IMR-90 (cell line): ENCODE results near the gene TSSK3. TPM values are rescaled to one million over a fixed set of nuclear protein-coding genes. Genes with fewer than 3 reads are reported as not detected.

ENCODE experiments used
- ATAC-seq: fragments of 200-7000 bp; cut with Tn5 transposase; 2 replicates; pipeline ENCODE4 v1.9.1; 2020; ENCODE audit warnings: low read depth, mild to moderate bottlenecking, moderate library complexity
- BruUV-seq: library from RNA; stranded (reverse); fragments of 400-500 nt; replicated peaks from 2 replicates; lab custom pipeline; 2021; lab: Mats Ljungman, UMichigan
- CTCF ChIA-PET: fragments of 300-600 bp; formaldehyde crosslinking; extraction: SDS; loops from one replicate; lab custom pipeline; 2021; ENCODE audit warnings: antibody characterized with exemption; lab: Yijun Ruan, JAX
- POLR2A ChIA-PET: fragments of 300-600 bp; sonication (Branson Sonifier 250); formaldehyde crosslinking; loops from one replicate; lab custom pipeline; 2022; ENCODE audit warnings: antibody characterized with exemption; ENCODE audit not compliant: unreplicated experiment; lab: Charles Lee
- DNase-seq: peaks from one replicate; pipeline ENCODE4 v3.0.0; 2013
- H2AFZ ChIP-seq: replicated peaks from 2 replicates; pipeline ENCODE3; 2013; ENCODE audit warnings: low read length, mild to moderate bottlenecking; ENCODE audit not compliant: poor library complexity
- H2AK5ac ChIP-seq: 2 replicates; pipeline ENCODE4 v1.6.1; 2013; ENCODE audit warnings: low read depth, low read length, inconsistent platforms
- H2AK9ac ChIP-seq: replicated peaks from 2 replicates; pipeline ENCODE3; 2013; ENCODE audit warnings: mild to moderate bottlenecking, low read depth, low read length, moderate library complexity; ENCODE audit not compliant: poor library complexity
- H2BK120ac ChIP-seq: 2 replicates; pipeline ENCODE4 v1.6.1; 2013; ENCODE audit warnings: low read depth, low read length, inconsistent platforms
- H2BK15ac ChIP-seq: 3 replicates; pipeline ENCODE4 v1.6.1; 2013; ENCODE audit warnings: low read depth, low read length, inconsistent platforms
- H2BK20ac ChIP-seq: 2 replicates; pipeline ENCODE4 v1.6.1; 2013; ENCODE audit warnings: low read depth, mild to moderate bottlenecking, inconsistent platforms, low read length, moderate library complexity
- H2BK5ac ChIP-seq: 2 replicates; pipeline ENCODE4 v1.6.1; 2013; ENCODE audit warnings: mild to moderate bottlenecking, low read depth, low read length, inconsistent platforms; ENCODE audit not compliant: poor library complexity, severe bottlenecking
- H3K14ac ChIP-seq: replicated peaks from 2 replicates; pipeline ENCODE4 v1.6.1; 2013; ENCODE audit warnings: low read depth, low read length, inconsistent platforms
- H3K18ac ChIP-seq: 2 replicates; pipeline ENCODE4 v1.6.1; 2013; ENCODE audit warnings: low read depth, low read length, control low read depth
- H3K23ac ChIP-seq: 2 replicates; pipeline ENCODE4 v1.6.1; 2013; ENCODE audit warnings: low read depth, low read length, inconsistent platforms
- H3K27ac ChIP-seq: 2 replicates; pipeline ENCODE4 v1.5.1; 2013; ENCODE audit warnings: mild to moderate bottlenecking, control low read depth, low read length; ENCODE audit not compliant: insufficient read depth
- H3K27me3 ChIP-seq: 2 replicates; pipeline ENCODE4 v1.6.1; 2013; ENCODE audit warnings: low read length; ENCODE audit not compliant: control insufficient read depth, insufficient read depth
- H3K36me3 ChIP-seq: 2 replicates; pipeline ENCODE4 v1.6.1; 2013; ENCODE audit warnings: low read length, mixed read lengths; ENCODE audit not compliant: control insufficient read depth, insufficient read depth
- H3K4ac ChIP-seq: 2 replicates; pipeline ENCODE4 v1.6.1; 2013; ENCODE audit warnings: low read depth, low read length, inconsistent platforms
- H3K4me1 ChIP-seq: 2 replicates; pipeline ENCODE4 v1.6.1; 2013; ENCODE audit warnings: low read length, mixed read lengths; ENCODE audit not compliant: control insufficient read depth, insufficient read depth
- H3K4me2 ChIP-seq: 2 replicates; pipeline ENCODE4 v1.6.1; 2013; ENCODE audit warnings: low read depth, mild to moderate bottlenecking, control low read depth, low read length, moderate library complexity
- H3K4me3 ChIP-seq: 2 replicates; pipeline ENCODE4 v1.5.1; 2013; ENCODE audit warnings: low read depth, mild to moderate bottlenecking, control low read depth, low read length, moderate library complexity; ENCODE audit not compliant: insufficient read depth
- H3K56ac ChIP-seq: 2 replicates; pipeline ENCODE4 v1.6.1; 2013; ENCODE audit warnings: low read length, inconsistent platforms; ENCODE audit not compliant: insufficient read depth; ENCODE audit errors: extremely low read depth
- H3K79me1 ChIP-seq, 2 experiments: 2 replicates each; pipeline ENCODE4 v1.6.1; 2013; ENCODE audit warnings: low read length in 2 of 2, inconsistent platforms in 1 of 2, low read depth in 1 of 2
- H3K9ac ChIP-seq: 2 replicates; pipeline ENCODE4 v1.6.1; 2013; ENCODE audit warnings: low read depth, low read length, control low read depth
- H3K9me1 ChIP-seq: 2 replicates; pipeline ENCODE4 v1.6.1; 2013; ENCODE audit warnings: low read length, inconsistent platforms; ENCODE audit not compliant: insufficient read depth
- H3K9me3 ChIP-seq: 2 replicates; pipeline ENCODE4 v1.6.1; 2013; ENCODE audit warnings: low read length; ENCODE audit not compliant: control insufficient read depth, insufficient read depth
- H4K20me1 ChIP-seq: 2 replicates; pipeline ENCODE4 v1.6.1; 2013; ENCODE audit warnings: low read length, inconsistent platforms; ENCODE audit not compliant: insufficient read depth
- H4K5ac ChIP-seq: 2 replicates; pipeline ENCODE4 v1.6.1; 2013; ENCODE audit warnings: mild to moderate bottlenecking, low read depth, low read length, control low read depth
- H4K8ac ChIP-seq, 2 experiments: 2 replicates each; pipeline ENCODE4 v1.6.1; 2013; ENCODE audit warnings: low read depth in 2 of 2, low read length in 2 of 2, control low read depth in 1 of 2, inconsistent platforms in 1 of 2
- H4K91ac ChIP-seq: 2 replicates; pipeline ENCODE4 v1.6.1; 2013; ENCODE audit warnings: low read depth, low read length, inconsistent platforms; ENCODE audit not compliant: insufficient read depth
- CTCF ChIP-seq: conservative IDR thresholded peaks from 2 replicates; pipeline ENCODE4 v1.5.1; 2012; ENCODE audit warnings: mild to moderate bottlenecking, low read depth, low read length, improper control_type of control experiment
- ELK1 ChIP-seq: fragments of 150-350 bp; IDR thresholded peaks from 2 replicates; pipeline ENCODE4 v1.6.1; 2016; ENCODE audit warnings: low read depth, mild to moderate bottlenecking, low read length, moderate library complexity, borderline replicate concordance
- FOS ChIP-seq: fragments of 150-350 bp; IDR thresholded peaks from 2 replicates; pipeline ENCODE4 v1.6.1; 2016; ENCODE audit warnings: low read depth, low read length
- MAFK ChIP-seq: IDR thresholded peaks from 2 replicates; pipeline ENCODE4 v1.6.1; 2012; ENCODE audit warnings: low read depth, low read length, improper control_type of control experiment
- MAZ ChIP-seq: IDR thresholded peaks from 2 replicates; pipeline ENCODE4 v1.6.1; 2012; ENCODE audit warnings: low read depth, mild to moderate bottlenecking, low read length, improper control_type of control experiment, moderate library complexity, borderline replicate concordance
- MXI1 ChIP-seq: IDR thresholded peaks from 2 replicates; pipeline ENCODE4 v1.6.1; 2012; ENCODE audit warnings: low read depth, mild to moderate bottlenecking, low read length, moderate library complexity, borderline replicate concordance
- NFE2L2 ChIP-seq: fragments of 150-350 bp; IDR thresholded peaks from 2 replicates; pipeline ENCODE4 v1.6.1; 2016; ENCODE audit warnings: low read depth, mild to moderate bottlenecking, low read length
- POLR2A ChIP-seq: IDR thresholded peaks from 2 replicates; pipeline ENCODE4 v1.6.1; 2012; ENCODE audit warnings: mild to moderate bottlenecking, low read depth, low read length
- RAD21 ChIP-seq: IDR thresholded peaks from 2 replicates; pipeline ENCODE4 v1.6.1; 2012; ENCODE audit warnings: low read length, improper control_type of control experiment
- RCOR1 ChIP-seq: IDR thresholded peaks from 2 replicates; pipeline ENCODE4 v1.6.1; 2012; ENCODE audit warnings: mild to moderate bottlenecking, low read length, improper control_type of control experiment; ENCODE audit not compliant: insufficient replicate concordance
- RFX5 ChIP-seq: IDR thresholded peaks from 2 replicates; pipeline ENCODE4 v1.8.0; 2012; ENCODE audit warnings: low read depth, mild to moderate bottlenecking, low read length, moderate library complexity
- SMC3 ChIP-seq: fragments of 150-350 bp; IDR thresholded peaks from 2 replicates; pipeline ENCODE4 v1.6.1; 2016; ENCODE audit warnings: low read depth, mild to moderate bottlenecking, antibody characterized with exemption, low read length, moderate library complexity
- WGBS, 2 experiments: methylation state at CpG; one replicate each; pipeline versions ENCODE4 v1.1.5 to v1.1.7; 2013; ENCODE audit warnings: missing lambda C conversion rate in 2 of 2; ENCODE audit not compliant: insufficient read length in 1 of 2; ENCODE audit errors: extremely low coverage in 2 of 2; 5-methylcytosine and 5-hydroxymethylcytosine counted together
- dilution Hi-C: fragments of 300-500 bp; cut with HindIII; formaldehyde crosslinking; loops from one replicate; pipeline ENCODE4 v1.14.3; 2018; ENCODE audit warnings: low sequenced_read_pairs; ENCODE audit not compliant: unreplicated experiment
- in situ Hi-C: fragments of 300-500 bp; cut with MboI; formaldehyde crosslinking; loops from 3 replicates; pipeline ENCODE4 v1.14.3; 2019; ENCODE audit warnings: low sequenced_read_pairs, inconsistent platforms, mixed read lengths
- intact Hi-C: fragments of 100-400 bp; cut with micrococcal nuclease; formaldehyde crosslinking; loops from 2 replicates; pipeline ENCODE4 v1.10.0; 2022
- polyA plus RNA-seq, 3 experiments: library from polyadenylated mRNA; depleted of rRNA; stranded (reverse); fragments of >200 nt; gene quantifications; 2 replicates each; pipeline ENCODE4 v1.2.3, GENCODE V29; 2012; ENCODE audit warnings: low replicate concordance in 1 of 3
- total RNA-seq: library from RNA; depleted of rRNA; stranded (reverse); fragments of >200 nt; gene quantifications from 2 replicates; pipeline ENCODE4 v1.2.3, GENCODE V29; 2012

TSSK3 gene
- total and polyA plus RNA-seq, 2 of the 4 experiments (the other 2 are of a cell fraction), result 0.96 TPM; not detected in 1

GRCh38 chr1:32351399-32352238, 10.7 kb upstream of the TSSK3 start (continued):
- TF ChIP-seq MAZ (peak; percentile 82; the same call in 1 of the 2 replicates), RAD21 (0 out of 2 replicates have a peak, but pooled peaks have one; percentile 12), RFX5 (no peak)

- Histone ChIP-seq H3K4me3 (peak overlapping the region; percentile 56), H3K27me3 (no peaks in the 10 kb centered on the region), H2AFZ (peak overlapping the region; percentile 92), H4K5ac (peak overlapping the region; percentile 76), H2AK9ac (peak overlapping the region; percentile 94), H3K56ac (peak overlapping the region; percentile 38; the same call in 1 of the 2 replicates), H3K79me1 (peaks cover 8 to 30% of the 10 kb centered on the region in 2 experiments; a peak in 3 of 4 replicates), H2BK20ac (no peak overlapping the region), H3K4me1 (peaks cover 26% of the 10 kb centered on the region), H3K18ac (peak overlapping the region; percentile 32; the same call in 1 of the 2 replicates), H3K27ac (peak overlapping the region; percentile 95), H3K14ac (peak overlapping the region; percentile 82), H2BK15ac (no peak overlapping the region), H2AK5ac (peak overlapping the region; percentile 94), H4K20me1 (no peaks in the 10 kb centered on the region), H2BK5ac (peak overlapping the region; percentile 81), H2BK120ac (peak overlapping the region; percentile 51), H4K8ac (peak overlapping the region; percentile 75 to 85; a peak in 3 of 4 replicates), H3K4me2 (peak overlapping the region; percentile 85), H3K4ac (peak overlapping the region; percentile 79), H3K36me3 (peaks cover 4% of the 10 kb centered on the region; the same call in 1 of the 2 replicates), H3K23ac (peak overlapping the region; percentile 28), H3K9ac (peak overlapping the region; percentile 87), H3K9me3 (no peaks in the 10 kb centered on the region), H3K9me1 (peaks cover 18% of the 10 kb centered on the region), H4K91ac (peak overlapping the region; percentile 92)
- dilution Hi-C loops (no loop called here), intact Hi-C loops (no loop called here), in situ Hi-C loops (no loop called here)
- ATAC-seq (no peak), DNase-seq (no peak)
- CTCF ChIA-PET, result interaction anchor here (0.5 kb wide), 1 partner anchor 599 kb away, joined by 3 read pairs; no protein-coding TSS in a partner anchor
- 27% methylated on average over 4 of the region's 8 CpGs; no CpG with 5 or more reads in 1 of the 2 experiments for WGBS, 2 experiments
- POLR2A ChIA-PET, result interaction anchor here (0.8 to 1.5 kb wide), 2 partner anchors 11 to 16 kb away, joined by 3 to 4 read pairs; partner anchors contain the start of gene MARCKSL1
- BruUV-seq, result no TSS peak
- TF ChIP-seq MXI1 (no peak), MAFK (no peak), RFX5 (no peak), SMC3 (no peak), NFE2L2 (no peak), FOS (no peak), RCOR1 (no peak), CTCF (no peak), ELK1 (no peak), POLR2A (no peak)
Measured at GRCh38 chr1:32352239-32352745, 10.0 kb upstream of the TSSK3 start.
